Measurements from ENCODE around the gene HDDC3.

The HDDC3 gene

DNA sequence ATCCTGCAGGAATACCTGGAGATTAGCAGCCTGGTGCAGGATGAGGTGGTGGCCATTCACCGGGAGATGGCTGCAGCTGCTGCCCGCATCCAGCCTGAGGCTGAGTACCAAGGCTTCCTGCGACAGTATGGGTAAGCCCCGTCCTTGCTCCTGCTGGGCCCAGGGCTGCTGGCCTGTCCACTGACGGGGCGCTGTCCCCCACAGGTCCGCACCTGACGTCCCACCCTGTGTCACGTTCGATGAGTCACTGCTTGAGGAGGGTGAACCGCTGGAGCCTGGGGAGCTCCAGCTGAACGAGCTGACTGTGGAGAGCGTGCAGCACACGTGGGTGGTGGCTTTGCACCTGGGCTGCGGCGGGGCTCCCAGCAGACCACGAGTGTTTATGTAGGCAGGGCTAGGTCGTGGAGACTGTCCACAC is 43.0 kb downstream of the HDDC3 start:
- DNase-seq: no peak

DNA sequence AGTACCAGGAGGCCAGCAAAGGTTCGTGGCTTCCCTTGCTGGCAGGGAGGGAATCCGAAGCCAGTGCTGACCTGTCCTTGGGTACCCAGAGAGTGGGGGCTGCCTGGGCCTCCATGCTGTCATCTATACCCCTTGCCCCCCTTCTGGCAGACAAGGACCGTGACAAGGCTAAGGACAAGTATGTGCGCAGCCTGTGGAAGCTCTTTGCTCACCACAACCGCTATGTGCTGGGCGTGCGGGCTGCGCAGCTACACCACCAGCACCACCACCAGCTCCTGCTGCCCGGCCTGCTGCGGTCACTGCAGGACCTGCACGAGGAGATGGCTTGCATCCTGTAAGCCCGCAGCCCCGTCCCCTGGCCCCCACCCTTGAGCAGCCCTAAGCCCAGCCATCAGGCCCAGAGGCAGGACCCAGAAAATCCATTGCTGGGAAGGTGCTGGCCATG is 45.3 kb downstream of the HDDC3 start:
- DNase-seq: no peak

- DNase-seq: no peak
These were observed 46.1 kb downstream of the HDDC3 start for GRCh38 chr15:90886291-90886614.

DNA sequence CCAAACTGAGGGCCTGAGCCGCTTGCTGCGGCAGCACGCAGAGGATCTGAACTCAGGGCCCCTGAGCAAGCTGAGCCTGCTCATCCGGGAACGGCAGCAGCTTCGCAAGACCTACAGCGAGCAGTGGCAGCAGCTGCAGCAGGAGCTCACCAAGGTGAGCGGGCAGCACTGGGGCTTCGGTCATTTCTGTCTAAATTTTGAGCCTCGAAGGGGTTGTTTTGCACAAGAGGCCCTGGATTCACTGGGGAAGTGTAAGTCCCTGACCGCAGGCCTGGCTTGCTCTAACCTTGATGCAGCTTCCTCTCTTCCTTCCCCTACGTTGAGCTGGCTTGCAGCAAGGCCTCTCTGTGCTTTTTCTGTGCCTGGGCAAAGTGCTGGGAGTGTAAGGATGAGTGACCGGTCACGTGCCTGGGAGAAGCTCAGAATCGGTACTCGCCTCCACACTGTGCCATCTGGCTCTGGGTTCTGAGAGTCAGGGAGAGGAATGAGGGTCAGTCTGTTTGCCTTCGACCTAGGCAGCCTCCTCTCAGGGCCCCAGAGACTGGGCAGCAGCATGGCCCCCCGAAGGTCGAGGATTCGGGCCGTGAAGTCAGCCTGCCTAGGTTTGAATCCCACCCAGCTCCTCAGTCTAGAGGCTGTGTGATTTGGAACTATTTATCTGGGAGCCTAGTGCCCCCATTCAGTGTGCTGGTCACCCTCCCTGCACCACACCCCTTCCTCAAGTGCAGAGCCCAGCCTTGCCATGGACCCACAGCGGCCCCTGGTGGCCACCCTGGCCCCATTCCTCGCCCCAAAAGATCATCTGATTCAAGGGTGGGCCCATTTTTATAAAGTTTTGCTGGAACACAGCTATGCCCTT is 46.7 kb downstream of the HDDC3 start:
- DNase-seq: peak; percentile 82

DNA sequence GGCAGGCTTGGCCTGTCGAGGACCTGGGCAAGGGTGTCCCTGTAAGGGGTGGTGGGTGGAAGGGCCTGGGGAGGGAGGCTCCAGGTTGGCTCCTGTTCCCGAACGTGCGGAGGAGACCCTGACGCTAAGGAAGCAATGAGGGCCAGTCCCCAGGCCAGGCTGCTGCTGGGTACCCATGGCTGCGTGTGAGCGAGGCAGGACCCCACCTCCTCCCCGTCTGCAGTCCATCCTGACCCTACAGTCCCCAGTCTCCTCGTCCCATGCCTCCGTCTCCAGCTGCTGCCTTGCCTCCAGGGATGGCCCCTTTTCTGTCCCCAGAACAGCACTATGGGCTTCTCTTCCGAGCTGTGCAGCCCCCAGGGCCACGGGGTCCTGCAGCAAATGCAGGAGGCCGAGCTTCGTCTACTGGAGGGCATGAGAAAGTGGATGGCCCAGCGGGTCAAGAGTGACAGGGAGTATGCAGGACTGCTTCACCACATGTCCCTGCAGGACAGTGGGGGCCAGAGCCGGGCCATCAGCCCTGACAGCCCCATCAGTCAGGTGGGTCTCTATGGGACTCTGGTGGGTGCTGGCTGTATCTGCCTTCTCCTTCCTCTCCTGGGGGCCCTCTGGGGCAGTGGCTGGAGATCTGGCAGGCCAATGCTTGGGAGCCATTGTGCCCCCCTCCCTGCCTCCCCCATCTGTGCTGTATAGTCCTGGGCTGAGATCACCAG is 47.5 kb downstream of the HDDC3 start:
- DNase-seq: no peak

DNA sequence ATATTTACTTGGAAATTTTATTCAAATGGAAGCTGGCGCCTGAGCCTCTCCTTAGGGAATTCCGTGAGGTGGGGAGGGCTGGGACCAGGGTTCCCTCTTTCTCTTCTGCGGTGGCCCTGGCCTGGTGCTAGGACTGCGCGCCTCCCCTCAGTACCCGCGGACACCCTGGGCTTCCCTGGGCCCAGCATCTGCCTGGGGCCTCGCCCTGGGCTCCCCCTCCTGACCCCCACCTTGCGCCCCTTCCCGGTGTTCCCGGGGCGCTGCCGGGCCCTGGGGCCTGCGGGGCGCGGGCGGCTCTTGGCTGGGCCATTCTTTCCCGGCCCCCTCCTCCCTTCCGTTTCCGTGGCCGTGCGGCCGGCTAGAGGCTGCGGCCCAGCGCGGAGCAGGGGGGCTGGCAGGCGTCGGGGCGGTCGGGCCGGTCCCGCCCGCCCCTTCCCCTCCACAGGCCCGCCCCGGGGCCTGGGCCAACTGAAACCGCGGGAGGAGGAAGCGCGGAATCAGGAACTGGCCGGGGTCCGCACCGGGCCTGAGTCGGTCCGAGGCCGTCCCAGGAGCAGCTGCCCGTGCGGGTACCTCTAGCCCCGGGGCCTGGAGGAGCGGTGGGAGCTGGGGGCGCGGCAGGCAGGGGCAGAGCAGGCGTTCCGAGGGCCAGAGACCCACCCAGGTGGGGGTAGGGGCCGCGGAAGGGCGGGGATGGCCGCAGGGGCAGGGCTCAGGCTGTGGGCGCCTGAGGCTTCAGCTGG is 48.2 kb downstream of the HDDC3 start, which contains the start of gene FES:
Gene FES, plus strand, starts transcription at position 529 of the 743 bp plus-strand sequence. CDS start 542 bp downstream, outside the sequence.
- no peak for DNase-seq

GRCh38 chr15:90883526-90883975 is 48.8 kb downstream of the HDDC3 start:
- no peak for DNase-seq

DNA sequence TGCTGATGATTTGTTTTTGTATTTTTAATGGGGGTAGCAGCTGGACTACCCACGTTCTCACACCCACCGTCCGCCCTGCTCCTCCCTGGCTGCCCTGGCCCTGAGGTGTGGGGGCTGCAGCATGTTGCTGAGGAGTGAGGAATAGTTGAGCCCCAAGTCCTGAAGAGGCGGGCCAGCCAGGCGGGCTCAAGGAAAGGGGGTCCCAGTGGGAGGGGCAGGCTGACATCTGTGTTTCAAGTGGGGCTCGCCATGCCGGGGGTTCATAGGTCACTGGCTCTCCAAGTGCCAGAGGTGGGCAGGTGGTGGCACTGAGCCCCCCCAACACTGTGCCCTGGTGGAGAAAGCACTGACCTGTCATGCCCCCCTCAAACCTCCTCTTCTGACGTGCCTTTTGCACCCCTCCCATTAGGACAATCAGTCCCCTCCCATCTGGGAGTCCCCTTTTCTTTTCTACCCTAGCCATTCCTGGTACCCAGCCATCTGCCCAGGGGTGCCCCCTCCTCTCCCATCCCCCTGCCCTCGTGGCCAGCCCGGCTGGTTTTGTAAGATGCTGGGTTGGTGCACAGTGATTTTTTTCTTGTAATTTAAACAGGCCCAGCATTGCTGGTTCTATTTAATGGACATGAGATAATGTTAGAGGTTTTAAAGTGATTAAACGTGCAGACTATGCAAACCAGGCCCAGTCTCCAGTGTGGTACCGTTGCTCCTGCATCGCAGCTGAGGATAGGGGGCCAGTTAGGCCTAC is 49.4 kb downstream of the HDDC3 start:
- no peak for DNase-seq

- DNase-seq: no peak
These were observed 50.2 kb downstream of the HDDC3 start for GRCh38 chr15:90881978-90882721.

DNA sequence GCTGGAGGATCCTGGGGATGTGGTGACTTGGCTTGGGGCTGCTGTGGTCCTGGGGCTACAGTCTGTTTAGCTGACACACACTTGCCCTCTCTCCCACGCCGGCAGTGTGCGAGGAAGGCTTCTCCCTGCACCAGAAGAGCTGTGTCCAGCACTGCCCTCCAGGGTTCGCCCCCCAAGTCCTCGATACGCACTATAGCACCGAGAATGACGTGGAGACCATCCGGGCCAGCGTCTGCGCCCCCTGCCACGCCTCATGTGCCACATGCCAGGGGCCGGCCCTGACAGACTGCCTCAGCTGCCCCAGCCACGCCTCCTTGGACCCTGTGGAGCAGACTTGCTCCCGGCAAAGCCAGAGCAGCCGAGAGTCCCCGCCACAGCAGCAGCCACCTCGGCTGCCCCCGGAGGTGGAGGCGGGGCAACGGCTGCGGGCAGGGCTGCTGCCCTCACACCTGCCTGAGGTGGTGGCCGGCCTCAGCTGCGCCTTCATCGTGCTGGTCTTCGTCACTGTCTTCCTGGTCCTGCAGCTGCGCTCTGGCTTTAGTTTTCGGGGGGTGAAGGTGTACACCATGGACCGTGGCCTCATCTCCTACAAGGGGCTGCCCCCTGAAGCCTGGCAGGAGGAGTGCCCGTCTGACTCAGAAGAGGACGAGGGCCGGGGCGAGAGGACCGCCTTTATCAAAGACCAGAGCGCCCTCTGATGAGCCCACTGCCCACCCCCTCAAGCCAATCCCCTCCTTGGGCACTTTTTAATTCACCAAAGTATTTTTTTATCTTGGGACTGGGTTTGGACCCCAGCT is 51.0 kb downstream of the HDDC3 start:
- DNase-seq: no peak

DNA sequence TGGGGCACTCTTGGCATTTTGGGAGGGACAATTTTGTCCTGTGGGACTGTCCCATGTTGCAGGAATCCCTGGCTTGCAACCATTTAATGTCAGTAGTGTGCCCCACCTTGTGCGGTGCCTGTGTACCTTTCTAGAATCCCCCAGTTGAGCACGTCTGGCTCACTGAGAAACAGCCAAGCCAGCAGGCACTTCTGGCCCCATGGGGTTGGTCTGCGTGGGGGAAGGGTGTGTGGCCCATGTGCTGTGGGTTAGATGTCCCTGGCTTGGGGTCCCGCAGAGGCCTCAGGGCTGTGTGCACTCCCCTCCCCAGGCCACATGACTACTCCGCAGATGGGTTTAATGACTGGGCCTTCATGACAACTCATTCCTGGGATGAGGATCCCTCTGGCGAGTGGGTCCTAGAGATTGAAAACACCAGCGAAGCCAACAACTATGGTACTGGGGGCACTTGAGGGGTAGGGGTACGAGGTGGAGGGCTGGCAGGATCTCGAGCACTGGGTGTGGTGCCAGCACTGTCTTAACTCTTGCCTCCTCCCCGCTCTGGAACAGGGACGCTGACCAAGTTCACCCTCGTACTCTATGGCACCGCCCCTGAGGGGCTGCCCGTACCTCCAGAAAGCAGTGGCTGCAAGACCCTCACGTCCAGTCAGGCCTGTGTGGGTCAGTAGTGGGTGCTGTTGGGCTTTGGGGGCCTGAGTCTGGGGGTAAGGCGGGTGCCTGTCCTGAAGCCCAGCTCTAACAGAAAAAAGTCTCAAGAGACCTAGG is 51.8 kb downstream of the HDDC3 start:
- no peak for DNase-seq

Data from activated CD8-positive, alpha-beta memory T cell treated with anti-CD3 and anti-CD28 coated beads, Interleukin-2, amount 50 U/mL, for 4 hours (primary cell).